Activated CD4-positive, alpha-beta T cell treated with anti-CD3 and anti-CD28 coated beads, Interleukin-2, Interleukin-6, amounts not matched to agents 100 ng/mL and 50 ng/mL, durations not matched to agents 16 hours and 8 hours (primary cell): ENCODE measurements around the gene HOXC4.

Experiments
- DNase-seq: peaks from one replicate; pipeline ENCODE4 v3.0.0-alpha.2; 2020

HOXC4 gene

GRCh38 chr12:54016051-54016450 lies 37.6 kb upstream of the HOXC4 start:
- no peak for DNase-seq

GRCh38 chr12:54016478-54016964 lies 37.1 kb upstream of the HOXC4 start:
- no peak for DNase-seq

- no peak for DNase-seq
These were observed 36.4 kb upstream of the HOXC4 start for GRCh38 chr12:54017027-54017788.

GRCh38 chr12:54017878-54018467 lies 35.7 kb upstream of the HOXC4 start:
- DNase-seq = peak; percentile 84

- no peak for DNase-seq
These were observed 35.1 kb upstream of the HOXC4 start for GRCh38 chr12:54018468-54018984.

- DNase-seq = no peak
These were observed 34.4 kb upstream of the HOXC4 start for GRCh38 chr12:54019091-54019811.

GRCh38 chr12:54019924-54020590 lies 33.6 kb upstream of the HOXC4 start:
- no peak for DNase-seq

- no peak for DNase-seq
These were observed 32.8 kb upstream of the HOXC4 start for GRCh38 chr12:54020591-54021405.

GRCh38 chr12:54021432-54022013 lies 32.1 kb upstream of the HOXC4 start:
- DNase-seq = no peak

GRCh38 chr12:54022960-54023884 lies 30.4 kb upstream of the HOXC4 start:
- no peak for DNase-seq

- no peak for DNase-seq
These were observed 29.5 kb upstream of the HOXC4 start for GRCh38 chr12:54024127-54024526.

GRCh38 chr12:54024581-54025305 lies 28.9 kb upstream of the HOXC4 start:
- no peak for DNase-seq

GRCh38 chr12:54025499-54026405 lies 27.9 kb upstream of the HOXC4 start:
- DNase-seq = no peak

GRCh38 chr12:54026640-54027441 lies 26.8 kb upstream of the HOXC4 start:
- DNase-seq = no peak

- DNase-seq = no peak
These were observed 26.2 kb upstream of the HOXC4 start for GRCh38 chr12:54027442-54027786.

- no peak for DNase-seq
These were observed 25.1 kb upstream of the HOXC4 start, which contains the start of gene HOXC6 for GRCh38 chr12:54028314-54029201. TSS of gene HOXC6 (plus strand) at chr12:54028440. CDS start at chr12:54028522, 82 bp downstream.
